Endodermal cell (in vitro differentiated cells): ENCODE data around the gene EPB41. TPM values are rescaled to one million over a fixed set of nuclear protein-coding genes. Genes with fewer than 3 reads are reported as not detected.

Experiments
- DNase-seq: peaks from one replicate; pipeline ENCODE4 v3.0.0-alpha.2; 2017
- H3K27ac ChIP-seq: 2 replicates; pipeline ENCODE4 v1.5.1; 2013; ENCODE audit warnings: mild to moderate bottlenecking, low read depth, low read length, moderate library complexity
- H3K27me3 ChIP-seq: 2 replicates; pipeline ENCODE4 v1.6.1; 2013; ENCODE audit warnings: mild to moderate bottlenecking, low read length, moderate library complexity; ENCODE audit not compliant: insufficient read depth, control insufficient read depth, poor library complexity, severe bottlenecking
- H3K36me3 ChIP-seq: 2 replicates; pipeline ENCODE4 v1.7.0; 2013; ENCODE audit warnings: mild to moderate bottlenecking, low read length, moderate library complexity; ENCODE audit not compliant: control insufficient read depth, insufficient read depth
- H3K4me1 ChIP-seq: one replicate; pipeline ENCODE4 v1.7.0; 2013; ENCODE audit warnings: low read length; ENCODE audit not compliant: control insufficient read depth, insufficient read depth
- H3K4me3 ChIP-seq: 2 replicates; pipeline ENCODE4 v1.5.1; 2013; ENCODE audit warnings: mild to moderate bottlenecking, low read length, moderate library complexity
- H3K9ac ChIP-seq: 2 replicates; pipeline ENCODE4 v1.6.1; 2013; ENCODE audit warnings: mild to moderate bottlenecking, low read length, moderate library complexity; ENCODE audit not compliant: poor library complexity, severe bottlenecking; ENCODE audit errors: extremely low read depth
- H3K9me3 ChIP-seq: 2 replicates; pipeline ENCODE4 v1.6.1; 2013; ENCODE audit warnings: mild to moderate bottlenecking, low read length, moderate library complexity; ENCODE audit not compliant: control insufficient read depth
- H3K27ac Mint-ChIP-seq: 2 replicates; pipeline ENCODE4 v1.8.0; 2020; ENCODE audit warnings: mixed read lengths
- H3K27me3 Mint-ChIP-seq: 2 replicates; pipeline ENCODE4 v1.8.0; 2021; ENCODE audit warnings: mild to moderate bottlenecking, mixed read lengths; ENCODE audit not compliant: insufficient read depth
- H3K36me3 Mint-ChIP-seq: 2 replicates; pipeline ENCODE4 v1.8.0; 2020; ENCODE audit warnings: low read depth, mixed read lengths
- H3K4me1 Mint-ChIP-seq: 2 replicates; pipeline ENCODE4 v1.8.0; 2020; ENCODE audit warnings: mixed read lengths
- H3K4me3 Mint-ChIP-seq: 2 replicates; pipeline ENCODE4 v1.8.0; 2020; ENCODE audit warnings: mild to moderate bottlenecking, moderate library complexity, mixed read lengths
- H3K9me3 Mint-ChIP-seq: 2 replicates; pipeline ENCODE4 v1.8.0; 2020; ENCODE audit warnings: mild to moderate bottlenecking, mixed read lengths
- WGBS, 2 experiments: methylation state at CpG; one replicate each; pipeline versions ENCODE4 v1.1.5 to v1.1.7; 2013; ENCODE audit warnings: missing lambda C conversion rate in 2 of 2, mixed read lengths in 1 of 2; ENCODE audit not compliant: insufficient coverage in 1 of 2, insufficient read length in 1 of 2; 5-methylcytosine and 5-hydroxymethylcytosine counted together
- total RNA-seq, 2 donors: library from RNA; stranded (reverse); fragmentation: NEBNext Ultra II Directional in 1 of 2; extraction: Animal tissue kit (Norgen Biotek cat#: 25700) in 1 of 2; gene quantifications; 2 replicates in 1 of 2; 3 replicates in 1 of 2; pipeline ENCODE4 v1.2.1, GENCODE V29; 2021
- TF ChIP-seq, protein P1 (sequence below): fragments of 200-600 bp; sonication (generic); conservative IDR thresholded peaks from 2 replicates; pipeline ENCODE4 v1.5.0; 2021; ENCODE audit warnings: antibody characterized with exemption, mild to moderate bottlenecking

Gene EPB41
- total RNA-seq, 2 donors from 2014 or later, result 60.3 to 91.0 TPM

DNA sequence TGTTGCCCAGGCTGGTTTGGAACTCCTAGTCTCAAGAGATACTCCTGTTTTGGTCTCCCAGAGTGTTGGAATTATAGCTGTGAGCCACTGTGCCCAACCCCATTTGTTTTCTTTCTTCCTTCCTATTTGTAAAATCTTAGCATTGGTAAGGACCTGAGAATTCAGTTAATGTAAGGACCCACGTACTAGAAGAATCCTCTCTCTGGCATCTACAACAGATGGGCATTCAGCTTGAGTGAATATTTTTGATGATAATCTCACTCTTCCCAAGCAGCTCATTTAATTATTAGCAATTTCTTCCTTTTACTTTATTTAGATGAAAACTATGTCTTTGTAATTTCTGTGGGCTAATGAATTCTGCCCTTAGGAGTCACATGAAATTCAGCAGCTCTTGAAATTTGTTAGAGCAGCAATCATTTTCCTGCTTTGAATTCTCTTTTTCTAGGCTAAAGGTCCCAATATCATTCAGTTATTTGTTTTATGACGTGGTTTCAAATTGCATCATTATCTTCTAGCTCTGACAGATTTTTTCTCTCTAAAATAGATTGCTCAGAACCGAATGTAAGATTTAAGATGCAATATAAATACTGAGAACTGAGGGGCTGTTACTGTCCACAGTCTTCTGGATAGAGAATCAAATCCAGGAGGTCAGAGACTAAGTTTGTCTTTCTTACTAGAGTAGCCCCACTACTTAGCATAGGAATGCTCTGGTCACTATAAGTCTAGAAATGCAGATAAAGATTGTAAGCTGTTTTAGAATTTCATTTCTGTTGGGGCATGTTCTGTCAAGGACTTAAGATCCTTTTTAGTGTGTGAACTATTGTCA, 59.4 kb downstream of the EPB41 start:
- Mint-ChIP-seq H3K4me3 (no peak overlapping the region), H3K9me3 (no peaks in the 10 kb centered on the region), H3K36me3 (no peaks in the 10 kb centered on the region), H3K27ac (no peak overlapping the region), H3K27me3 (no peaks in the 10 kb centered on the region), H3K4me1 (peaks cover 12% of the 10 kb centered on the region)
- TF ChIP-seq, protein P1, sequence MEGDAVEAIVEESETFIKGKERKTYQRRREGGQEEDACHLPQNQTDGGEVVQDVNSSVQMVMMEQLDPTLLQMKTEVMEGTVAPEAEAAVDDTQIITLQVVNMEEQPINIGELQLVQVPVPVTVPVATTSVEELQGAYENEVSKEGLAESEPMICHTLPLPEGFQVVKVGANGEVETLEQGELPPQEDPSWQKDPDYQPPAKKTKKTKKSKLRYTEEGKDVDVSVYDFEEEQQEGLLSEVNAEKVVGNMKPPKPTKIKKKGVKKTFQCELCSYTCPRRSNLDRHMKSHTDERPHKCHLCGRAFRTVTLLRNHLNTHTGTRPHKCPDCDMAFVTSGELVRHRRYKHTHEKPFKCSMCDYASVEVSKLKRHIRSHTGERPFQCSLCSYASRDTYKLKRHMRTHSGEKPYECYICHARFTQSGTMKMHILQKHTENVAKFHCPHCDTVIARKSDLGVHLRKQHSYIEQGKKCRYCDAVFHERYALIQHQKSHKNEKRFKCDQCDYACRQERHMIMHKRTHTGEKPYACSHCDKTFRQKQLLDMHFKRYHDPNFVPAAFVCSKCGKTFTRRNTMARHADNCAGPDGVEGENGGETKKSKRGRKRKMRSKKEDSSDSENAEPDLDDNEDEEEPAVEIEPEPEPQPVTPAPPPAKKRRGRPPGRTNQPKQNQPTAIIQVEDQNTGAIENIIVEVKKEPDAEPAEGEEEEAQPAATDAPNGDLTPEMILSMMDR, result no peak
- H3K4me1 ChIP-seq, result no peaks in the 10 kb centered on the region
- no peaks in the 10 kb centered on the region for H3K36me3 ChIP-seq
- no peak overlapping the region for H3K4me3 ChIP-seq
- no peak overlapping the region for H3K9ac ChIP-seq
- no peak for DNase-seq
- H3K27ac ChIP-seq, result no peak overlapping the region
- WGBS, 2 experiments, result 91 to 95% methylated on average over 3 of the region's 3 CpGs
- H3K9me3 ChIP-seq, result peaks cover 3% of the 10 kb centered on the region
- no peaks in the 10 kb centered on the region for H3K27me3 ChIP-seq

DNA sequence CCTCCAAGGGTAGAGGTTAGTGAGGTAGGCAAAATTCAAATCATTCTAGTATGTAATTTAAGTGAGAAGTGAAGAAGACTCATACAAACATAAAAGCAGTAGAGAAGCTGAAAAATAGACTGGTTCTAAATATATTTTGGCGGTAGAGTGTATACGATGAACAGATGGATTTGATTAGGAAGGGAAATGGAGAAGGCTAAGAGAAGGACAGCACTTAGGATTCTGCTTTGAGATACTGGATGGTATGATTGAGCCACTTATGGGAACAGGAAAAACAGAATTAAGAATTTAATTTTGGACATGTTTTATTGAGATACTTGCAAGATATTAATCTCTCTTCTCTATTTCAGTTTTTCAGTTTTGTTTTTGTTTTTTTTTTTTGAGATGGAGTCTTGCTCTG, 60.1 kb downstream of the EPB41 start:
- DNase-seq, result no peak
- H3K9me3 ChIP-seq, result peaks cover 4% of the 10 kb centered on the region
- Mint-ChIP-seq H3K4me3 (no peak overlapping the region), H3K27me3 (no peaks in the 10 kb centered on the region), H3K27ac (no peak overlapping the region), H3K9me3 (no peaks in the 10 kb centered on the region), H3K4me1 (peaks cover 12% of the 10 kb centered on the region), H3K36me3 (no peaks in the 10 kb centered on the region)
- no peak overlapping the region for H3K9ac ChIP-seq
- H3K27me3 ChIP-seq, result no peaks in the 10 kb centered on the region
- H3K4me3 ChIP-seq, result no peak overlapping the region
- TF ChIP-seq, protein P1, result no peak
- 94 to 97% methylated on average over 2 of the region's 2 CpGs for WGBS, 2 experiments
- H3K36me3 ChIP-seq, result no peaks in the 10 kb centered on the region
- H3K27ac ChIP-seq, result no peak overlapping the region
- H3K4me1 ChIP-seq, result no peaks in the 10 kb centered on the region

DNA sequence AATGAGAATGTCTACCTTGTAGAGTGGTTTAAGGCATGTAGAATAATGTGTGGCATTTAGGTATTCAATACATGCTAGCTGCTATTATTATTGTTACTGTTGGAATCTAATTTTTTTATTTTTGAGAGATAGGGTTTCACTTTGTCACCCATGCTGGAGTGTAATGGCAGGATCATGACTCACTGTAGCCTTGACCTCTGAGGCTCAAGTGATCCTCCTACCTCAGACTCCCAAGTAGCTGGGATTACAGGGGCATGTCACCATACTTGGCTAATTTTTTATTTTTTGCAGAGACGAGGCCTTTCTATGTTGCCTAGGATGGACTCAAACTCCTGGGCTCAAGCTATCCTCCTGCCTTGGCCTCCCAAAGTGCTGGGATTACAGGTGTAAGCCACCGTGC, 61.9 kb downstream of the EPB41 start:
- WGBS, 2 experiments, result 94 to 95% methylated on average over 2 of the region's 2 CpGs
- H3K27ac ChIP-seq, result no peak overlapping the region

More for the DNA sequence above, 61.9 kb downstream of the EPB41 start:
- no peak for DNase-seq
- Histone ChIP-seq H3K4me1 (no peaks in the 10 kb centered on the region), H3K36me3 (no peaks in the 10 kb centered on the region), H3K9me3 (peaks cover 4% of the 10 kb centered on the region), H3K27me3 (no peaks in the 10 kb centered on the region), H3K4me3 (no peak overlapping the region), H3K9ac (no peak overlapping the region)
- TF ChIP-seq, protein P1, result no peak
- Mint-ChIP-seq H3K36me3 (no peaks in the 10 kb centered on the region), H3K27ac (no peak overlapping the region), H3K27me3 (no peaks in the 10 kb centered on the region), H3K4me3 (no peak overlapping the region), H3K9me3 (no peaks in the 10 kb centered on the region), H3K4me1 (peaks cover 12% of the 10 kb centered on the region)
